GM18909 (cell line): ENCODE data around the gene ERO1A.

Source experiments
- ATAC-seq: cut with Tn5 transposase; IDR thresholded peaks from one replicate; pipeline ENCODE4 v1.9.1; 2021; ENCODE audit warnings: mild to moderate bottlenecking; ENCODE audit not compliant: unreplicated experiment, poor library complexity

Gene ERO1A

GRCh38 chr14:52610187-52610586 lies 85.2 kb downstream of the ERO1A start:
- ATAC-seq, result no peak

- ATAC-seq, result no peak
Observed at GRCh38 chr14:52609445-52610044, 85.8 kb downstream of the ERO1A start.

GRCh38 chr14:52607061-52607460 lies 88.3 kb downstream of the ERO1A start:
- no peak for ATAC-seq

GRCh38 chr14:52602131-52602530 lies 93.2 kb downstream of the ERO1A start:
- ATAC-seq, result no peak

GRCh38 chr14:52599974-52600373 lies 95.4 kb downstream of the ERO1A start:
- ATAC-seq, result no peak

GRCh38 chr14:52598568-52598967 lies 96.8 kb downstream of the ERO1A start:
- no peak for ATAC-seq

- no peak for ATAC-seq
Observed at GRCh38 chr14:52596861-52597260, 98.5 kb downstream of the ERO1A start.

- no peak for ATAC-seq
Observed at GRCh38 chr14:52596320-52596719, 99.0 kb downstream of the ERO1A start.

- ATAC-seq, result no peak
Observed at GRCh38 chr14:52590318-52590717, 105.0 kb downstream of the ERO1A start.
